Hepatocyte (in vitro differentiated cells): Measurements from ENCODE around the gene OPRM1. TPM values are rescaled to one million over a fixed set of nuclear protein-coding genes. Genes with fewer than 3 reads are reported as not detected.

Source experiments
- DNase-seq: peaks from one replicate; pipeline ENCODE4 v3.0.0-alpha.2; 2016; ENCODE audit warnings: low spot score
- H2AFZ ChIP-seq: fragments of 200-600 bp; sonication (generic); 2 replicates; pipeline ENCODE4 v1.6.0; 2016; ENCODE audit warnings: antibody characterized with exemption, mild to moderate bottlenecking
- H3K27ac ChIP-seq: fragments of 200-600 bp; sonication (generic); 2 replicates; pipeline ENCODE4 v1.5.1; 2016; ENCODE audit warnings: mild to moderate bottlenecking
- H3K27me3 ChIP-seq: fragments of 200-600 bp; sonication (generic); 2 replicates; pipeline ENCODE4 v1.6.1; 2016
- H3K36me3 ChIP-seq: fragments of 200-600 bp; sonication (generic); replicated peaks from 2 replicates; pipeline ENCODE4 v1.5.1; 2016; ENCODE audit warnings: low read depth; ENCODE audit not compliant: insufficient read depth
- H3K4me1 ChIP-seq: fragments of 200-600 bp; sonication (generic); 2 replicates; pipeline ENCODE4 v1.5.1; 2016; ENCODE audit warnings: mild to moderate bottlenecking, moderate library complexity; ENCODE audit not compliant: insufficient read depth
- H3K4me2 ChIP-seq: fragments of 200-600 bp; sonication (generic); 2 replicates; pipeline ENCODE4 v1.6.0; 2016
- H3K4me3 ChIP-seq: fragments of 200-600 bp; sonication (generic); 2 replicates; pipeline ENCODE4 v1.5.1; 2016; ENCODE audit warnings: mild to moderate bottlenecking
- H3K79me2 ChIP-seq: fragments of 200-600 bp; sonication (generic); 2 replicates; pipeline ENCODE4 v1.6.0; 2017; ENCODE audit warnings: mild to moderate bottlenecking
- H3K9me2 ChIP-seq: fragments of 200-600 bp; sonication (generic); replicated peaks from 2 replicates; pipeline ENCODE4 v1.6.0; 2017; ENCODE audit warnings: mild to moderate bottlenecking; ENCODE audit not compliant: insufficient read depth
- H3K9me3 ChIP-seq: fragments of 200-600 bp; sonication (generic); 2 replicates; pipeline ENCODE4 v1.5.1; 2016; ENCODE audit warnings: low read depth, mild to moderate bottlenecking
- H4K20me1 ChIP-seq: fragments of 200-600 bp; sonication (generic); 2 replicates; pipeline ENCODE4 v1.6.0; 2016; ENCODE audit warnings: mild to moderate bottlenecking; ENCODE audit not compliant: insufficient read depth, poor library complexity, severe bottlenecking
- CTCF ChIP-seq: fragments of 200-600 bp; sonication (generic); IDR thresholded peaks from 2 replicates; pipeline ENCODE4 v1.5.1; 2016; ENCODE audit warnings: antibody characterized with exemption, mild to moderate bottlenecking; ENCODE audit not compliant: poor library complexity
- EZH2 ChIP-seq: fragments of 200-600 bp; sonication (generic); IDR thresholded peaks from 2 replicates; pipeline ENCODE4 v1.6.1; 2016; ENCODE audit warnings: antibody characterized with exemption, mild to moderate bottlenecking, borderline replicate concordance
- EZH2phosphoT487 ChIP-seq: fragments of 200-600 bp; sonication (generic); IDR thresholded peaks from one replicate; pipeline ENCODE4 v1.6.1; 2018; ENCODE audit warnings: antibody characterized with exemption, mild to moderate bottlenecking, low read depth, moderate library complexity; ENCODE audit not compliant: unreplicated experiment, severe bottlenecking
- WGBS: methylation state at CpG from one replicate; pipeline ENCODE4 v1.1.6; 2016; ENCODE audit warnings: low lambda C conversion rate; ENCODE audit errors: missing lambda C conversion rate; 5-methylcytosine and 5-hydroxymethylcytosine counted together
- polyA plus RNA-seq: library from polyadenylated mRNA; unstranded; fragments of >200 nt; fragmentation: Nextera tagmentation; extraction: Ambion mirVana; gene quantifications from 2 replicates; pipeline ENCODE4 v1.2.1, GENCODE V29; 2016
- total RNA-seq: library from RNA; depleted of rRNA; stranded (reverse); fragments of >200 nt; gene quantifications from 2 replicates; pipeline ENCODE4 v1.2.3, GENCODE V29; 2014

The OPRM1 gene
- total and polyA plus RNA-seq, 2 experiments from 2014 or later = not detected

- TF ChIP-seq CTCF (no peak), EZH2phosphoT487 (no peak)
- H2AFZ ChIP-seq = no peak overlapping the region
- no peaks in the 10 kb centered on the region for H3K9me3 ChIP-seq
- WGBS = 95% methylated on average over 7 of the region's 7 CpGs
- no peaks in the 10 kb centered on the region for H3K36me3 ChIP-seq
- H3K79me2 ChIP-seq = no peaks in the 10 kb centered on the region
- no peaks in the 10 kb centered on the region for H4K20me1 ChIP-seq
- no peaks in the 10 kb centered on the region for H3K27me3 ChIP-seq
- DNase-seq = no peak
- H3K27ac ChIP-seq = no peak overlapping the region
- no peak overlapping the region for H3K4me2 ChIP-seq
- no peak overlapping the region for H3K4me3 ChIP-seq
- no peaks in the 10 kb centered on the region for H3K4me1 ChIP-seq
- no peaks in the 10 kb centered on the region for H3K9me2 ChIP-seq
These were observed 222.8 kb downstream of the OPRM1 start for GRCh38 chr6:154261688-154262397.

- Histone ChIP-seq H3K79me2 (no peaks in the 10 kb centered on the region), H3K4me3 (no peak overlapping the region), H2AFZ (no peak overlapping the region), H3K27me3 (no peaks in the 10 kb centered on the region), H3K9me2 (no peaks in the 10 kb centered on the region), H3K4me2 (no peak overlapping the region), H3K4me1 (no peaks in the 10 kb centered on the region), H3K36me3 (no peaks in the 10 kb centered on the region), H4K20me1 (no peaks in the 10 kb centered on the region), H3K27ac (no peak overlapping the region), H3K9me3 (no peaks in the 10 kb centered on the region)
- no peak for DNase-seq
- TF ChIP-seq EZH2phosphoT487 (no peak), EZH2 (no peak), CTCF (no peak)
These were observed 227.6 kb downstream of the OPRM1 start for GRCh38 chr6:154266560-154267099.

- no peaks in the 10 kb centered on the region for H3K27me3 ChIP-seq
- H3K9me2 ChIP-seq = no peaks in the 10 kb centered on the region
- no peaks in the 10 kb centered on the region for H3K9me3 ChIP-seq
- H3K4me3 ChIP-seq = no peak overlapping the region
- no peak for TF ChIP-seq EZH2phosphoT487
- TF ChIP-seq EZH2 = no peak
- TF ChIP-seq CTCF = no peak
- no peaks in the 10 kb centered on the region for H4K20me1 ChIP-seq
- no peaks in the 10 kb centered on the region for H3K4me1 ChIP-seq
- no peak for DNase-seq
- no peak overlapping the region for H2AFZ ChIP-seq
- H3K79me2 ChIP-seq = no peaks in the 10 kb centered on the region
- no peak overlapping the region for H3K27ac ChIP-seq
- 83% methylated on average over 3 of the region's 3 CpGs for WGBS
- H3K36me3 ChIP-seq = no peaks in the 10 kb centered on the region
- no peak overlapping the region for H3K4me2 ChIP-seq
These were observed 228.6 kb downstream of the OPRM1 start for GRCh38 chr6:154267508-154268106.
